Activated CD4-positive, alpha-beta T cell treated with anti-CD3 and anti-CD28 coated beads, Interleukin-2, amount 10 ng/mL, durations not matched to agents 24 days and 14 days (primary cell): ENCODE data around the gene RRH. TPM values are rescaled to one million over a fixed set of nuclear protein-coding genes. Genes with fewer than 3 reads are reported as not detected.
"Not testable (repeated sequence)": the region's sequence is repeated elsewhere in the genome, so short reads cannot be mapped to it uniquely, and the experiment has no call there.

Source experiments
- DNase-seq: peaks from one replicate; pipeline ENCODE4 v3.0.0; 2022
- H3K27ac Mint-ChIP-seq: one replicate; pipeline ENCODE4 v1.8.0; 2022; ENCODE audit warnings: mild to moderate bottlenecking, mixed read lengths
- H3K27me3 Mint-ChIP-seq: one replicate; pipeline ENCODE4 v1.8.0; 2022; ENCODE audit warnings: mixed read lengths
- H3K36me3 Mint-ChIP-seq: one replicate; pipeline ENCODE4 v1.8.0; 2022; ENCODE audit warnings: low read depth, mild to moderate bottlenecking, mixed read lengths
- H3K4me1 Mint-ChIP-seq: one replicate; pipeline ENCODE4 v1.8.0; 2021; ENCODE audit warnings: mixed read lengths
- H3K4me3 Mint-ChIP-seq: one replicate; pipeline ENCODE4 v1.8.0; 2022; ENCODE audit warnings: mild to moderate bottlenecking, moderate library complexity, mixed read lengths
- H3K9me3 Mint-ChIP-seq: one replicate; pipeline ENCODE4 v1.8.0; 2021; ENCODE audit warnings: mixed read lengths
- intact Hi-C: fragments of 100-400 bp; cut with micrococcal nuclease; formaldehyde crosslinking; loops from one replicate; pipeline ENCODE4 v1.15.1; 2023
- total RNA-seq: library from RNA; stranded (reverse); gene quantifications from 2 replicates; pipeline ENCODE4 v1.2.3, GENCODE V29; 2022

Gene RRH
- total RNA-seq: not detected in 2 replicates

- H3K4me1 Mint-ChIP-seq: peaks cover 3% of the 10 kb centered on the region
- no peaks in the 10 kb centered on the region for H3K9me3 Mint-ChIP-seq
- H3K27me3 Mint-ChIP-seq: no peaks in the 10 kb centered on the region
- no peak for DNase-seq
- H3K36me3 Mint-ChIP-seq: peaks cover 13% of the 10 kb centered on the region
- no peak within 1 kb of the TSS for H3K4me3 Mint-ChIP-seq
- intact Hi-C loops: no loop called here
- no peak within 1 kb of the TSS for H3K27ac Mint-ChIP-seq
Measured at GRCh38 chr4:109827672-109828071, at the start of gene RRH. Gene RRH, plus strand, starts transcription at chr4:109827972. Its CDS starts 56 bp downstream, at chr4:109828028.

GRCh38 chr4:109782092-109782491 lies 45.7 kb upstream of the RRH start:
- H3K4me3 Mint-ChIP-seq, intact Hi-C loops, DNase-seq, H3K9me3 Mint-ChIP-seq, H3K27ac Mint-ChIP-seq, H3K4me1 Mint-ChIP-seq, H3K36me3 Mint-ChIP-seq: not testable (repeated sequence)
- peaks cover 15% of the 10 kb centered on the region for H3K27me3 Mint-ChIP-seq

GRCh38 chr4:109786846-109787245 lies 40.9 kb upstream of the RRH start:
- Mint-ChIP-seq H3K4me3 (no peak overlapping the region), H3K27me3 (peaks cover 33% of the 10 kb centered on the region), H3K27ac (no peak overlapping the region), H3K4me1 (no peaks in the 10 kb centered on the region), H3K36me3 (no peaks in the 10 kb centered on the region), H3K9me3 (no peaks in the 10 kb centered on the region)
- no peak for DNase-seq
- intact Hi-C loops: no loop called here

GRCh38 chr4:109787807-109788206 lies 40.0 kb upstream of the RRH start:
- H3K4me1 Mint-ChIP-seq: no peaks in the 10 kb centered on the region
- intact Hi-C loops: no loop called here
- H3K4me3 Mint-ChIP-seq: no peak overlapping the region
- no peak for DNase-seq
- H3K27me3 Mint-ChIP-seq: peaks cover 30% of the 10 kb centered on the region
- H3K9me3 Mint-ChIP-seq: no peaks in the 10 kb centered on the region
- H3K27ac Mint-ChIP-seq: no peak overlapping the region
- H3K36me3 Mint-ChIP-seq: no peaks in the 10 kb centered on the region

GRCh38 chr4:109795059-109795458 lies 32.7 kb upstream of the RRH start:
- DNase-seq: no peak
- H3K27me3 Mint-ChIP-seq: peaks cover 33% of the 10 kb centered on the region
- H3K9me3 Mint-ChIP-seq: peaks cover 18% of the 10 kb centered on the region
- H3K27ac Mint-ChIP-seq: no peak overlapping the region
- intact Hi-C loops: no loop called here
- H3K36me3 Mint-ChIP-seq: peaks cover 4% of the 10 kb centered on the region
- no peak overlapping the region for H3K4me3 Mint-ChIP-seq
- no peaks in the 10 kb centered on the region for H3K4me1 Mint-ChIP-seq

GRCh38 chr4:109798866-109799265 lies 28.9 kb upstream of the RRH start:
- no peak overlapping the region for H3K4me3 Mint-ChIP-seq
- peaks cover 18% of the 10 kb centered on the region for H3K9me3 Mint-ChIP-seq
- H3K4me1 Mint-ChIP-seq: no peaks in the 10 kb centered on the region
- H3K27ac Mint-ChIP-seq: no peak overlapping the region
- DNase-seq: no peak
- peaks cover 4% of the 10 kb centered on the region for H3K36me3 Mint-ChIP-seq
- peaks cover 16% of the 10 kb centered on the region for H3K27me3 Mint-ChIP-seq
- intact Hi-C loops: no loop called here

- intact Hi-C loops: no loop called here
- Mint-ChIP-seq H3K9me3 (peaks cover 7% of the 10 kb centered on the region), H3K27ac (no peak overlapping the region), H3K4me3 (no peak overlapping the region), H3K4me1 (no peaks in the 10 kb centered on the region), H3K27me3 (peaks cover 16% of the 10 kb centered on the region), H3K36me3 (no peaks in the 10 kb centered on the region)
- no peak for DNase-seq
Measured at GRCh38 chr4:109801099-109801789, 26.5 kb upstream of the RRH start.

GRCh38 chr4:109801895-109802319 lies 25.9 kb upstream of the RRH start, which contains the start of gene CFI:
Gene CFI, minus strand, starts transcription at chr4:109801999. Its CDS starts 28 bp downstream, at chr4:109801971.
- H3K4me3 Mint-ChIP-seq: no peak within 1 kb of the TSS
- DNase-seq: no peak
- intact Hi-C loops: no loop called here
- H3K27me3 Mint-ChIP-seq: peaks cover 14% of the 10 kb centered on the region
- H3K36me3 Mint-ChIP-seq: no peaks in the 10 kb centered on the region
- no peaks in the 10 kb centered on the region for H3K4me1 Mint-ChIP-seq
- peaks cover 4% of the 10 kb centered on the region for H3K9me3 Mint-ChIP-seq
- no peak within 1 kb of the TSS for H3K27ac Mint-ChIP-seq

- H3K36me3 Mint-ChIP-seq: no peaks in the 10 kb centered on the region
- intact Hi-C loops: no loop called here
- peaks cover 7% of the 10 kb centered on the region for H3K27me3 Mint-ChIP-seq
- H3K4me1 Mint-ChIP-seq: no peaks in the 10 kb centered on the region
- no peak overlapping the region for H3K4me3 Mint-ChIP-seq
- H3K9me3 Mint-ChIP-seq: no peaks in the 10 kb centered on the region
- peak; percentile 67 for DNase-seq
- H3K27ac Mint-ChIP-seq: no peak overlapping the region
Measured at GRCh38 chr4:109803924-109804571, 23.7 kb upstream of the RRH start.

GRCh38 chr4:109809655-109810054 lies 18.1 kb upstream of the RRH start:
- Mint-ChIP-seq H3K27me3 (peaks cover 7% of the 10 kb centered on the region), H3K4me3 (no peak overlapping the region), H3K27ac (no peak overlapping the region), H3K9me3 (no peaks in the 10 kb centered on the region), H3K36me3 (no peaks in the 10 kb centered on the region), H3K4me1 (peaks cover 5% of the 10 kb centered on the region)
- DNase-seq: no peak
- intact Hi-C loops: loop anchor here (10.0 kb wide), 3 partner anchors 485 to 1185 kb away; partner anchors contain the start of genes OSTC and RPL34

GRCh38 chr4:109810552-109811387 lies 17.0 kb upstream of the RRH start:
- peaks cover 2% of the 10 kb centered on the region for H3K36me3 Mint-ChIP-seq
- intact Hi-C loops: loop anchor here (10.0 kb wide), 3 partner anchors 484 to 1186 kb away; partner anchors contain the start of genes OSTC and RPL34
- H3K4me1 Mint-ChIP-seq: peaks cover 8% of the 10 kb centered on the region
- H3K4me3 Mint-ChIP-seq: no peak overlapping the region
- H3K9me3 Mint-ChIP-seq: no peaks in the 10 kb centered on the region
- DNase-seq: no peak
- no peak overlapping the region for H3K27ac Mint-ChIP-seq
- peaks cover 7% of the 10 kb centered on the region for H3K27me3 Mint-ChIP-seq

GRCh38 chr4:109811707-109812106 lies 16.1 kb upstream of the RRH start:
- DNase-seq: no peak
- no peak overlapping the region for H3K27ac Mint-ChIP-seq
- intact Hi-C loops: loop anchor here (10.0 kb wide), 3 partner anchors 483 to 1187 kb away; partner anchors contain the start of genes OSTC and RPL34

GRCh38 chr4:109815151-109816081 lies 12.4 kb upstream of the RRH start, which contains the start of gene GAR1:
Gene GAR1, plus strand, starts transcription at chr4:109815762. Its CDS starts 403 bp downstream, at chr4:109816165.
- Mint-ChIP-seq H3K9me3 (no peaks in the 10 kb centered on the region), H3K4me1 (peaks cover 37% of the 10 kb centered on the region), H3K36me3 (peaks cover 39% of the 10 kb centered on the region), H3K27me3 (no peaks in the 10 kb centered on the region), H3K27ac (peak within 1 kb of the TSS; percentile 98), H3K4me3 (peak within 1 kb of the TSS; percentile 95)
- intact Hi-C loops: loop anchor here (1.0 to 10.0 kb wide), 13 partner anchors 53 to 1828 kb away; partner anchors contain the start of genes CASP6, HADH, OSTC and PLA2G12A
- peak; percentile 97 for DNase-seq

More at GRCh38 chr4:109811707-109812106, 16.1 kb upstream of the RRH start:
- Mint-ChIP-seq H3K4me1 (peaks cover 14% of the 10 kb centered on the region), H3K9me3 (no peaks in the 10 kb centered on the region), H3K36me3 (peaks cover 8% of the 10 kb centered on the region), H3K27me3 (peaks cover 7% of the 10 kb centered on the region), H3K4me3 (no peak overlapping the region)
